PC-3 (cell line): ENCODE results near the gene SMIM44. TPM values are rescaled to one million over a fixed set of nuclear protein-coding genes. Genes with fewer than 3 reads are reported as not detected.
"Not testable (repeated sequence)": the region's sequence is repeated elsewhere in the genome, so short reads cannot be mapped to it uniquely, and the experiment has no call there.

Source experiments
- ATAC-seq: fragments of 200-7000 bp; cut with Tn5 transposase; 2 replicates; pipeline ENCODE4 v1.9.1; 2020; ENCODE audit warnings: mild to moderate bottlenecking, moderate library complexity
- BruUV-seq: library from RNA; stranded (reverse); fragments of 400-500 nt; replicated peaks from 2 replicates; lab custom pipeline; 2021; lab: Mats Ljungman, UMichigan
- CTCF ChIA-PET: fragments of 300-600 bp; sonication (Branson Sonifier 250); formaldehyde crosslinking; loops from one replicate; lab custom pipeline; 2022; ENCODE audit warnings: antibody characterized with exemption; lab: Charles Lee
- POLR2A ChIA-PET: fragments of 300-600 bp; sonication (Branson Sonifier 250); formaldehyde crosslinking; loops from one replicate; lab custom pipeline; 2022; ENCODE audit warnings: antibody characterized with exemption; ENCODE audit not compliant: unreplicated experiment; lab: Charles Lee
- DNase-seq: peaks from one replicate; pipeline ENCODE4 v3.0.0-alpha.2; 2015
- H2AFZ ChIP-seq: fragments of 300-600 bp; sonication (generic); 2 replicates; pipeline ENCODE4 v1.6.0; 2016; ENCODE audit warnings: antibody characterized with exemption, low read length
- H3F3A ChIP-seq: fragments of 300-600 bp; sonication (generic); one replicate; pipeline ENCODE4 v1.6.0; 2017; ENCODE audit warnings: antibody characterized with exemption, low read length, control low read depth, mild to moderate bottlenecking; ENCODE audit not compliant: unreplicated experiment
- H3K27ac ChIP-seq: fragments of 300-600 bp; sonication (generic); 2 replicates; pipeline ENCODE4 v1.5.1; 2016; ENCODE audit warnings: mild to moderate bottlenecking, low read length
- H3K27me3 ChIP-seq: fragments of 300-600 bp; sonication (generic); 2 replicates; pipeline ENCODE4 v1.6.1; 2016; ENCODE audit warnings: low read length, mixed read lengths
- H3K36me3 ChIP-seq: fragments of 300-600 bp; sonication (generic); 2 replicates; pipeline ENCODE4 v1.6.1; 2016; ENCODE audit warnings: low read depth, mixed run types, low read length, mixed read lengths
- H3K4me1 ChIP-seq: fragments of 300-600 bp; sonication (generic); 2 replicates; pipeline ENCODE4 v1.5.1; 2016; ENCODE audit warnings: low read length; ENCODE audit not compliant: insufficient read depth
- H3K4me2 ChIP-seq: fragments of 300-600 bp; sonication (generic); 2 replicates; pipeline ENCODE4 v1.6.0; 2016; ENCODE audit warnings: low read length
- H3K4me3 ChIP-seq: fragments of 300-600 bp; sonication (generic); 2 replicates; pipeline ENCODE4 v1.5.1; 2016; ENCODE audit warnings: mild to moderate bottlenecking, low read length, mixed read lengths
- H3K79me2 ChIP-seq: fragments of 300-600 bp; sonication (generic); 2 replicates; pipeline ENCODE4 v1.6.1; 2017; ENCODE audit warnings: low read length, mixed read lengths
- H3K9ac ChIP-seq: fragments of 300-600 bp; sonication (generic); 2 replicates; pipeline ENCODE4 v1.6.0; 2016; ENCODE audit warnings: mild to moderate bottlenecking, low read length
- H3K9me2 ChIP-seq: fragments of 300-600 bp; sonication (generic); replicated peaks from 2 replicates; pipeline ENCODE4 v1.6.1; 2016; ENCODE audit warnings: mixed run types, low read length, mixed read lengths
- H3K9me3 ChIP-seq: fragments of 300-600 bp; sonication (generic); 2 replicates; pipeline ENCODE4 v1.6.1; 2016; ENCODE audit warnings: low read length, mixed read lengths
- H4K20me1 ChIP-seq: fragments of 300-600 bp; sonication (generic); 2 replicates; pipeline ENCODE4 v1.6.1; 2016; ENCODE audit warnings: low read length, mixed read lengths
- EZH2 ChIP-seq: fragments of 300-600 bp; sonication (generic); IDR thresholded peaks from one replicate; pipeline ENCODE4 v1.6.1; 2017; ENCODE audit warnings: antibody characterized with exemption, mild to moderate bottlenecking, low read length; ENCODE audit not compliant: unreplicated experiment
- EZH2phosphoT487 ChIP-seq: fragments of 300-600 bp; sonication (generic); IDR thresholded peaks from 2 replicates; pipeline ENCODE4 v1.6.1; 2018; ENCODE audit warnings: mild to moderate bottlenecking, antibody characterized with exemption, low read length, borderline replicate concordance
- intact Hi-C: fragments of 100-400 bp; cut with micrococcal nuclease; formaldehyde crosslinking; loops from 2 replicates; pipeline ENCODE4 v1.9.0; 2023
- total RNA-seq: library from RNA; depleted of rRNA; stranded (reverse); fragments of >200 nt; gene quantifications from 2 replicates; pipeline ENCODE4 v1.2.3, GENCODE V29; 2014
- TF ChIP-seq, protein P1 (sequence below): fragments of 300-600 bp; sonication (generic); conservative IDR thresholded peaks from 2 replicates; pipeline ENCODE4 v1.5.1; 2017; ENCODE audit warnings: antibody characterized with exemption, low read depth, mild to moderate bottlenecking, low read length

Gene SMIM44
- total RNA-seq, 1 experiment from 2014 or later = not detected

DNA sequence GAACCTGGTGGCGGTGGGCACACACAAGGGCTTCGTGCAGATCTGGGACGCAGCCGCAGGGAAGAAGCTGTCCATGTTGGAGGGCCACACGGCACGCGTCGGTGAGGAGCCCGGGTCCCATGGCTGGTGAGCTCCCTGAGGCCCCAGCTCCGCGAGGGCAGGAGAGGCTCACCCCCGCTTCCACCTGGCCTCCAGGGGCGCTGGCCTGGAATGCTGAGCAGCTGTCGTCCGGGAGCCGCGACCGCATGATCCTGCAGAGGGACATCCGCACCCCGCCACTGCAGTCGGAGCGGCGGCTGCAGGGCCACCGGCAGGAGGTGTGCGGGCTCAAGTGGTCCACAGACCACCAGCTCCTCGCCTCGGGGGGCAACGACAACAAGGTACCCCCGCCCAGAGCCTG, 48.5 kb upstream of the SMIM44 start:
- Histone ChIP-seq H3K36me3 (no peaks in the 10 kb centered on the region; the same call in 1 of the 2 replicates), H3K27me3 (no peaks in the 10 kb centered on the region), H3K4me1 (no peaks in the 10 kb centered on the region), H3K4me3 (no peak overlapping the region), H3K27ac (no peak overlapping the region), H2AFZ (no peak overlapping the region), H4K20me1 (no peaks in the 10 kb centered on the region), H3F3A (no peaks in the 10 kb centered on the region), H3K79me2 (no peaks in the 10 kb centered on the region), H3K9me2 (no peaks in the 10 kb centered on the region), H3K4me2 (no peak overlapping the region), H3K9me3 (no peaks in the 10 kb centered on the region), H3K9ac (no peak overlapping the region)
- ATAC-seq (no peak), DNase-seq (no peak)
- no TSS peak for BruUV-seq
- POLR2A ChIA-PET = no interaction called here
- TF ChIP-seq EZH2phosphoT487 = no peak
- TF ChIP-seq, protein P1, sequence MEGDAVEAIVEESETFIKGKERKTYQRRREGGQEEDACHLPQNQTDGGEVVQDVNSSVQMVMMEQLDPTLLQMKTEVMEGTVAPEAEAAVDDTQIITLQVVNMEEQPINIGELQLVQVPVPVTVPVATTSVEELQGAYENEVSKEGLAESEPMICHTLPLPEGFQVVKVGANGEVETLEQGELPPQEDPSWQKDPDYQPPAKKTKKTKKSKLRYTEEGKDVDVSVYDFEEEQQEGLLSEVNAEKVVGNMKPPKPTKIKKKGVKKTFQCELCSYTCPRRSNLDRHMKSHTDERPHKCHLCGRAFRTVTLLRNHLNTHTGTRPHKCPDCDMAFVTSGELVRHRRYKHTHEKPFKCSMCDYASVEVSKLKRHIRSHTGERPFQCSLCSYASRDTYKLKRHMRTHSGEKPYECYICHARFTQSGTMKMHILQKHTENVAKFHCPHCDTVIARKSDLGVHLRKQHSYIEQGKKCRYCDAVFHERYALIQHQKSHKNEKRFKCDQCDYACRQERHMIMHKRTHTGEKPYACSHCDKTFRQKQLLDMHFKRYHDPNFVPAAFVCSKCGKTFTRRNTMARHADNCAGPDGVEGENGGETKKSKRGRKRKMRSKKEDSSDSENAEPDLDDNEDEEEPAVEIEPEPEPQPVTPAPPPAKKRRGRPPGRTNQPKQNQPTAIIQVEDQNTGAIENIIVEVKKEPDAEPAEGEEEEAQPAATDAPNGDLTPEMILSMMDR = no peak
- TF ChIP-seq EZH2 = no peak
- intact Hi-C loops = no loop called here
- CTCF ChIA-PET = no interaction called here

DNA sequence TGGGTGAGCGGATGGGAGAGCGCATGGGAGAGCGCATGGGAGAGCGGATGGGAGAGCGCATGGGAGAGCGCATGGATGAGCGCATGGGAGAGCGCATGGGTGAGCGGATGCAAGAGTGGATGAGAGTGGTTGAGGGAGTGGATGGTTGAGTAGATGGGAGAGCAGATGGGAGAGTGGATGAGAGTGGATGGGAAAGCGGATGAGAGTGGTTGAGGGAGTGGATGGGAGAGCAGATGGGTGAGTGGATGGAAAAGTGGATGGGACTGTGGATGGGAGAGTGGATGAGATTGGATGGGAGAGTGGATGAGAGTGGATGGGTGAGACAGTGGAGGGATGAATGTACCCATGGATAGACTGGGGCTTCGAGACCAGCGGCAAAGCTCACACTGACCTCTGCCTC, 47.1 kb upstream of the SMIM44 start:
- no peaks in the 10 kb centered on the region for H3K4me1 ChIP-seq

DNA sequence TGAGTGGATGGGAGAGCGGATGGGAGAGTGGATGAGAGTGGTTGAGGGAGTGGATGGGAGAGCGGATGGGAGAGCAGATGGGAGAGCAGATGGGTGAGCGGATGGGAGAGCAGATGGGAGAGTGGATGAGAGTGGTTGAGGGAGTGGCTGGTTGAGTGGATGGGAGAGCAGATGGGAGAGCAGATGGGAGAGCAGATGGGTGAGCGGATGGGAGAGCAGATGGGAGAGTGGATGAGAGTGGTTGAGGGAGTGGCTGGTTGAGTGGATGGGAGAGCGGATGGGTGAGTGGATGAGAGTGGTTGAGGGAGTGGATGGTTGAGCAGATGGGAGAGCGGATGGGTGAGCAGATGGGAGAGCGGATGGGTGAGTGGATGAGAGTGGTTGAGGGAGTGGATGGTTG, 46.1 kb upstream of the SMIM44 start:
- intact Hi-C loops, H3K9ac ChIP-seq, H3K4me1 ChIP-seq, BruUV-seq, H3K4me2 ChIP-seq, H3K9me2 ChIP-seq, CTCF ChIA-PET, H3K36me3 ChIP-seq, POLR2A ChIA-PET, ATAC-seq, H3K9me3 ChIP-seq, H3K79me2 ChIP-seq, H3K27me3 ChIP-seq, H3F3A ChIP-seq, DNase-seq, H3K27ac ChIP-seq, H2AFZ ChIP-seq, H3K4me3 ChIP-seq, H4K20me1 ChIP-seq: not testable (repeated sequence)

More for the DNA sequence above, 47.1 kb upstream of the SMIM44 start:
- Histone ChIP-seq H3K27ac (no peak overlapping the region), H3K27me3 (no peaks in the 10 kb centered on the region), H3K36me3 (no peaks in the 10 kb centered on the region; the same call in 1 of the 2 replicates), H4K20me1 (no peaks in the 10 kb centered on the region), H3K9me2 (no peaks in the 10 kb centered on the region), H3K4me3 (no peak overlapping the region), H3K9me3 (no peaks in the 10 kb centered on the region), H3K9ac (no peak overlapping the region), H3F3A (no peaks in the 10 kb centered on the region), H2AFZ (no peak overlapping the region), H3K79me2 (no peaks in the 10 kb centered on the region), H3K4me2 (no peak overlapping the region)
- TF ChIP-seq, protein P1 = no peak
- TF ChIP-seq EZH2 = no peak
- no peak for TF ChIP-seq EZH2phosphoT487
- ChIA-PET POLR2A (no interaction called here), CTCF (no interaction called here)
- ATAC-seq = no peak
- intact Hi-C loops = no loop called here
- no peak for DNase-seq
- BruUV-seq = no TSS peak
